NB4 (cell line): Measurements from ENCODE around the gene PIP5K1B.

Experiments used
- CTCF ChIP-seq: IDR thresholded peaks from one replicate; pipeline ENCODE4 v1.5.1; 2012; ENCODE audit warnings: low read depth, low read length
- MAX ChIP-seq: IDR thresholded peaks from 2 replicates; pipeline ENCODE4 v1.6.1; 2011; ENCODE audit warnings: low read depth, low read length
- POLR2A ChIP-seq: IDR thresholded peaks from 2 replicates; pipeline ENCODE4 v1.6.1; 2011; ENCODE audit warnings: mild to moderate bottlenecking; ENCODE audit not compliant: insufficient read length; ENCODE audit errors: extremely low read depth

DNA sequence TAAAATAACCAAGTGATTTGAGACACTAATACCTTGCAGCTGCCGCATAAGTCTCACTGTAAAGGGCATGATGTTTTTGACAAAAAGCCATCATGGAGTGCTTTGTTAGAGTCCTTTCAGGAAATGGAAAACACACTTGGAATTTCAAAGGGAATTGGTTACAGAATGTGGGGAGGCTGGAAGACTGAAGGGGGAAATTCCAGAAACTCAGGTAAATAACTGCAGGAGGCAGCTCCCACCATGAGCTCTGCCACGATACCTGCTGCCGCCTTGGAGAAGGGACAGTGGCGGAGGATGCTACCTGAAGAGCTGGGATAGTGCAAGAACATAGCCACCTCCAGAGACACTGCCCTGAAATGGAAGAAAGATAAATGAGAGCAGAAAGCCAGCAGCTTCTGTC is 242.0 kb downstream of the PIP5K1B start:
- TF ChIP-seq CTCF (no peak), MAX (no peak), POLR2A (no peak)
